Astrocyte of the spinal cord (primary cell): ENCODE results near the gene MZB1.
"Not testable (repeated sequence)": the region's sequence is repeated elsewhere in the genome, so short reads cannot be mapped to it uniquely, and the experiment has no call there.

ENCODE experiments used
- DNase-seq: peaks from one replicate; pipeline ENCODE4 v3.0.0; 2011; ENCODE audit warnings: low read depth, low spot score
- H3K4me3 ChIP-seq: 2 replicates; pipeline ENCODE4 v1.5.1; 2011; ENCODE audit warnings: low read depth, mild to moderate bottlenecking, low read length, moderate library complexity
- in situ Hi-C: cut with HindIII; loops from 2 replicates; pipeline ENCODE4 v1.10.0; 2017; ENCODE audit warnings: low sequenced_read_pairs
- TF ChIP-seq, protein P1 (sequence below): IDR thresholded peaks from 2 replicates; pipeline ENCODE4 v1.5.1; 2012; ENCODE audit warnings: low read depth, mild to moderate bottlenecking, low read length, inconsistent platforms

Gene MZB1

DNA sequence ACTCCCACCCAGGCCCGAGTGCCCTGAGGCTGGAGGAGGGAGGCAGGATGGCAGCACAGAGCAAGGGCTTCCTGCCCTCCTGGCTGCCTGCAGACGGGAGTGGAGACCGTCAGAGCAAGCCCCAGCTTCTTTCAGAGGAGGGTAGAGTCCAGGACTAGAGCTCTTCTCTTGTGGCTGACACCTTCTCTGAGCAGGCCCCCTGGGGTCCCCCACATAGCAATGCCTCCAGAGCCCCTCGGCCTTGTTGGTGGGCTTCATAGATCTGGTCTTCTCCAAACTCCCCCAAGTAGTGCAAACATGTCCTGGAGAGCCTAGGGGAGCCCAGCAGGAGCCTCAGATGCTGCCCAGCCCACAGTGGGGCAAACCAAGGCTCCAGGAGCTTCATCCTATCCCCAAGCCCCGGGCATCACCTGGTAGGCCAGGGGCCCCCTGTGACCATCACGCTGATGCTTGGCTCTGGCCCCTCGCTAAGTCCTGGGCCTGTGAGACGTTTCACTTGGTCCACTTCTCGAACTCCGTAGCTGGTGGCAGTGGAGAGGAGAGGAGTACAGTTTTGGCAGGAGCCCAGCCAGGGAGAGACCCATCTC is 2.0 kb downstream of the MZB1 start:
- in situ Hi-C loops, result no loop called here
- no peak overlapping the region for H3K4me3 ChIP-seq
- TF ChIP-seq, protein P1, sequence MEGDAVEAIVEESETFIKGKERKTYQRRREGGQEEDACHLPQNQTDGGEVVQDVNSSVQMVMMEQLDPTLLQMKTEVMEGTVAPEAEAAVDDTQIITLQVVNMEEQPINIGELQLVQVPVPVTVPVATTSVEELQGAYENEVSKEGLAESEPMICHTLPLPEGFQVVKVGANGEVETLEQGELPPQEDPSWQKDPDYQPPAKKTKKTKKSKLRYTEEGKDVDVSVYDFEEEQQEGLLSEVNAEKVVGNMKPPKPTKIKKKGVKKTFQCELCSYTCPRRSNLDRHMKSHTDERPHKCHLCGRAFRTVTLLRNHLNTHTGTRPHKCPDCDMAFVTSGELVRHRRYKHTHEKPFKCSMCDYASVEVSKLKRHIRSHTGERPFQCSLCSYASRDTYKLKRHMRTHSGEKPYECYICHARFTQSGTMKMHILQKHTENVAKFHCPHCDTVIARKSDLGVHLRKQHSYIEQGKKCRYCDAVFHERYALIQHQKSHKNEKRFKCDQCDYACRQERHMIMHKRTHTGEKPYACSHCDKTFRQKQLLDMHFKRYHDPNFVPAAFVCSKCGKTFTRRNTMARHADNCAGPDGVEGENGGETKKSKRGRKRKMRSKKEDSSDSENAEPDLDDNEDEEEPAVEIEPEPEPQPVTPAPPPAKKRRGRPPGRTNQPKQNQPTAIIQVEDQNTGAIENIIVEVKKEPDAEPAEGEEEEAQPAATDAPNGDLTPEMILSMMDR, result no peak
- DNase-seq, result no peak

DNA sequence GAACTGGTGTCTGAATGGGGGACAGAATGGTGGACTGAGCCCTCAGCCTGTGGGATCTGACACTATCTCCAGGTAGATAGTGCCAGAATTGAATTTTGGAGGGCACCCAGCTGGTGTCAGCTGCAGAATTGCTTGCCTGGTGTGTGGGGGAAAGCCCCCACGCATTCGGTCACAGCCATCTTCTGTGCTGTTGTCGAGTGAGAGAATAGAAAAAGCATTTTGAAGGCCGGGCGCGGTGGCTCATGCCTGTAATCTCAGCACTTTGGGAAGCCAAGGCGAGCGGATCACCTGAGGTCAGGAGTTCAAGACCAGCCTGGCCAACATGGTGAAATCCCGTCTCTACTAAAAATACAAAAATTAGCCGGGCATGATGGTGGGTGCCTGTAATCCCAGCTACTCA is 2.8 kb downstream of the MZB1 start:
- DNase-seq, H3K4me3 ChIP-seq, in situ Hi-C loops: not testable (repeated sequence)

DNA sequence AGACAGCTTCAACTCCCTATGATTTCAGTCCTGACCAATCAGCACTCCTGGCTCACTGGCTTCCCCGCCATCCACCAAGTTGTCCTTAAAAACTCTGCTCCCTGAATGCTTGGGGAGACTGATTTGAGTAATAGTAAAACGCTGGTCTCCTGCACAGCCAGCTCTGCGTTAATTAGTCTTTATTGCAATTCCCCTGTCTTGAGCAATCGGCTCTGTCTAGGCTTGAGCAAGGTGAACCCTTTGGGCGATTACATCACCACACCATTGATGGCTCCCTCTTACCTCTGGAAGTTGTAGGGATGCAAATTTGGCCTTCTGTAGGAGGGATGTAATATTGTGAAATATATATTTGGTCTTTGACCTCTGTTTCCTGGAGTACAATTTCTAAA is 3.7 kb downstream of the MZB1 start:
- H3K4me3 ChIP-seq, result no peak overlapping the region
- TF ChIP-seq, protein P1, result no peak
- no peak for DNase-seq
- in situ Hi-C loops, result no loop called here

DNA sequence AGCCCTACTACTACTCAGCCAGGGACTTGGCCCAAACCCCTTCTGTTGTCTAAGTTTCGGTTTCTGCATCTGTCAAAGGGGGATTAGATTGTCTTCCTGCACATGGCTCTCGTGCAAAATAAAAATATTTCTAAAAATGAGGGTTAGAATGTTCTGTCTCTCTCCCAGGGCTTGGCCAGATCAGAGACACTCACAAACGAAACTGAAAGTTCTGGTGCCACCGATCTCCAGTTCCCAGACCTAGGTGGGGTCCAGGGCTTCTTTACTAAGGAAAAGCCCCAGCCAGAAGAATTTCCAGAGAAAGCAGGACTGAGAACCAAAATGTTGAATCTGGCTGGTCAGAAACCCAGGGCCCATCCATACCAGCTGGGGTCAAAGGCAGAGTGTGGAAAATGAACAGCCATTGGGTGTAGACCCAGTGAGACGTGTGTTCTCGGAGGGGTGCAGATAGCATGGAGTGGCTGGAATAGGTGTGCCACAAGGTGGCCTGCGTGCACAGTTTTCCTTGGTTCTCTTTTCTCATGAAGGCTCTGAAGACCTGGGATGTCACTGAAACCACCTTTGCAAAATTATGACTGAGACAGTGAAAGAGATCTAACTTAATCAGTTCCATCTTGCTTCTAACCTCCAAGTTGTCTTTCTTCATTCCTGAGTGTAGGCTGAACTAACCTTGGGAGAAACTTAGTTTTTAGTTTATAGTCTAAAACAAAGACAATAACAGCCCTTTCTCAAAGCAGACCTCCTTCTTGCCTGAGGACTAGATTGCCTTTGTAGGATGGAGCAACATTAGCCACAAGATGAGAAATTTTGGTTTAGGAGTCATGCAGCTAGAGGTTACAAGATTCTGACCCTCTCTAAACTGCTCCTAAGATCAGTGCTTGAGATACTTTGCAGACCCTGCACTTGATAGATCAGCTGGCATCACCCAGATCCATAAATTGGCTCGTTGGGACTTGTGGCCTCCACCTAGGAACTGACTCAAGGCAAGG is 4.4 kb downstream of the MZB1 start:
- no peak for DNase-seq
- H3K4me3 ChIP-seq, result no peak overlapping the region
- in situ Hi-C loops, result no loop called here
- TF ChIP-seq, protein P1, result no peak

DNA sequence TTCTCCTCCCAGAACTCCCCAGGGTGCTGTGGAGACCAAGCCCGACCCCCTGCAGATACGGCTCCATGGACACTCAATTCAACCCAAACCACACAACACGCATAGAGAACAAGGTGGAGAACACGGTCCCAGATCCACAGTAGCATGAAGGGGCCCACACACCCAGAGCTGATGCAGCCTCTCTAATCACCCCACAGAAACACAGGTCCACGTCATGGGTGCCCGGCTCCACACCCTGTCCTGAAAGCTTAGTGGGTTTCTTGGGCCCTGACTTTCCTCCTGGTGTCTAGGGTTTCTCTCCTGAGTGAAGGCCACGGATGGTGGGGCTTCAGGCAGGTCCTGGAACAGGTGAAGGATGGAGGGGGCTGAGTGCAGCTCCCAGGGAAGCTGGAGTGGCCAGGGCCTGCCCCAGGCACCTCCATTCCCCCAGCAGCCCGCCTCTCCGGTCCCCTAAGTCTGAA is 5.1 kb downstream of the MZB1 start:
- TF ChIP-seq, protein P1, result no peak
- in situ Hi-C loops, result no loop called here
- DNase-seq, result no peak
- no peak overlapping the region for H3K4me3 ChIP-seq

DNA sequence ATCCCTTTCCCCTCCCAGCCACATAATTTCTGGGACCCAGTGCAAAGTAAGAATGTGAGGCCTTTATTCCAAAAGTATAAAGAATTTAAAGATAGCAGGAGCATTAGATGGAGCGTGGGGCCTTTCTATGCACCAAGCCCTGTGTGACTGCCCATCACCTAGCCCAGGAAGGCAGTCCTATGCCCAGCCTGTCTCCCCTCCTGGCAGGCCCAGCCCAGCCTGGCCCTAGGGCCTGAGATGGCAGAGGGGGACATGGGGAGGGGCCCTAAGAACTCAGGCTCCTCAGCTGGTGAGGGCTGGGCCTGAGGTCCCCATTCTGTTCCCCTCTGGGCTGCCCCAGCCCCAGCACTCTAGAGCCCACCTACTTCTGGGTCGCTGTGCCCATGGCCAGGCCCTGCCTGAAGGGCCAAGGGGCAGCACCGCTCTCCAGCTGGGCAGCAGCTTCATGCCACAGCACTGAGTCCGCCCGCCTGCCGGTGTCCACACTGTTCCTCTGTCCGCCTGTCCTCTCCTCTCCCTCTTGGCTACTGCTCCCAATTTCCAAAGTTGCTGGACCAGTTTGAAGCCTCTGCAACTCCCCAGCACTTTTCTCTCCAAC is 5.6 kb downstream of the MZB1 start:
- no peak for DNase-seq
- in situ Hi-C loops, result no loop called here
- no peak overlapping the region for H3K4me3 ChIP-seq
- TF ChIP-seq, protein P1, result no peak
